ENCODE measurements around the gene NSG1. TPM values are rescaled to one million over a fixed set of nuclear protein-coding genes. Genes with fewer than 3 reads are reported as not detected.

Gene NSG1
- total and polyA plus RNA-seq, 7 donors: 1.4 to 9.6 (median 3.8) TPM

DNA sequence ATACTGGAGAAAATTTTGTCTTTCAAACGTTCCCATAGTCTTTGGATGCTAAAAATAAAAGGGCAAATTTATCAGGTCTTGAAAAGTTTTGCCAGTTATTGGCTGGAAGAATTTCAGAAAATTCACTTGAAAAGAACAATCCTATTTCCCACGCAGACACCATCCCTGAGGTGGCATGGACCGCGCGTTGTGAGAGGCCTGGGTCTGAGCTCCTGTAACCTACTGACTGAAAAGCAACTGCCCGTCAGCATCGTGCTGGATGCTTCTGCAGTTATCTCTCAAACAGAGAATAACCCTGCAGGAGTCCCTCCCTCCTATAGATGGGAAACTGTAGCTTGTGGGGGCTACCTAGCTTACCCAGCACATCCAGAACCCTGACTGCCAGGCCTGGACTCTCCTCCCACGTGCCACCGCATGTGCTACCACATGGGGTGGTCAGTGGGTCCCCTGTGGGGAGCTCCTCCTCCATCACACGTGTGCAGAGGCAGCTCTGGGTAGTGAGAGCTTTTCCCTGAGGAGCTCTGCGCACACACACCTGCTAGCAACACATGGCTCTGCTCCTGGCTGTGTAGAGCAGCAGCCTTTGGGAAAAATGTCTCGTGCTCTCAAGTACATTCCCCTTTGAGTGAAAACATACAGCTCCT lies 36.1 kb downstream of the NSG1 start:
- no peak overlapping the region for H3K27ac ChIP-seq
- peak; percentile 37 for DNase-seq
- no peak overlapping the region for H3K4me3 ChIP-seq
- no peaks in the 10 kb centered on the region for H3K27me3 ChIP-seq
- peaks cover 19 to 72% (median 35%) of the 10 kb centered on the region in 4 donors for H3K36me3 ChIP-seq
- intact Hi-C loops (cut with DNase I): no loop called here
- 89 to 90% methylated on average over 12 of the region's 12 CpGs for WGBS, 2 donors
- H3K4me1 ChIP-seq: no peaks in the 10 kb centered on the region
- no peak for TF ChIP-seq EP300 (IDR thresholded peaks at IDR 0.05)
- no peak for TF ChIP-seq POLR2A (IDR thresholded peaks at IDR 0.05)
- TF ChIP-seq, protein P1, sequence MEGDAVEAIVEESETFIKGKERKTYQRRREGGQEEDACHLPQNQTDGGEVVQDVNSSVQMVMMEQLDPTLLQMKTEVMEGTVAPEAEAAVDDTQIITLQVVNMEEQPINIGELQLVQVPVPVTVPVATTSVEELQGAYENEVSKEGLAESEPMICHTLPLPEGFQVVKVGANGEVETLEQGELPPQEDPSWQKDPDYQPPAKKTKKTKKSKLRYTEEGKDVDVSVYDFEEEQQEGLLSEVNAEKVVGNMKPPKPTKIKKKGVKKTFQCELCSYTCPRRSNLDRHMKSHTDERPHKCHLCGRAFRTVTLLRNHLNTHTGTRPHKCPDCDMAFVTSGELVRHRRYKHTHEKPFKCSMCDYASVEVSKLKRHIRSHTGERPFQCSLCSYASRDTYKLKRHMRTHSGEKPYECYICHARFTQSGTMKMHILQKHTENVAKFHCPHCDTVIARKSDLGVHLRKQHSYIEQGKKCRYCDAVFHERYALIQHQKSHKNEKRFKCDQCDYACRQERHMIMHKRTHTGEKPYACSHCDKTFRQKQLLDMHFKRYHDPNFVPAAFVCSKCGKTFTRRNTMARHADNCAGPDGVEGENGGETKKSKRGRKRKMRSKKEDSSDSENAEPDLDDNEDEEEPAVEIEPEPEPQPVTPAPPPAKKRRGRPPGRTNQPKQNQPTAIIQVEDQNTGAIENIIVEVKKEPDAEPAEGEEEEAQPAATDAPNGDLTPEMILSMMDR (IDR thresholded peaks at IDR 0.05): no peak
- TF ChIP-seq POLR2AphosphoS5 (IDR thresholded peaks at IDR 0.05): no peak
- no peaks in the 10 kb centered on the region for H3K9me3 ChIP-seq

DNA sequence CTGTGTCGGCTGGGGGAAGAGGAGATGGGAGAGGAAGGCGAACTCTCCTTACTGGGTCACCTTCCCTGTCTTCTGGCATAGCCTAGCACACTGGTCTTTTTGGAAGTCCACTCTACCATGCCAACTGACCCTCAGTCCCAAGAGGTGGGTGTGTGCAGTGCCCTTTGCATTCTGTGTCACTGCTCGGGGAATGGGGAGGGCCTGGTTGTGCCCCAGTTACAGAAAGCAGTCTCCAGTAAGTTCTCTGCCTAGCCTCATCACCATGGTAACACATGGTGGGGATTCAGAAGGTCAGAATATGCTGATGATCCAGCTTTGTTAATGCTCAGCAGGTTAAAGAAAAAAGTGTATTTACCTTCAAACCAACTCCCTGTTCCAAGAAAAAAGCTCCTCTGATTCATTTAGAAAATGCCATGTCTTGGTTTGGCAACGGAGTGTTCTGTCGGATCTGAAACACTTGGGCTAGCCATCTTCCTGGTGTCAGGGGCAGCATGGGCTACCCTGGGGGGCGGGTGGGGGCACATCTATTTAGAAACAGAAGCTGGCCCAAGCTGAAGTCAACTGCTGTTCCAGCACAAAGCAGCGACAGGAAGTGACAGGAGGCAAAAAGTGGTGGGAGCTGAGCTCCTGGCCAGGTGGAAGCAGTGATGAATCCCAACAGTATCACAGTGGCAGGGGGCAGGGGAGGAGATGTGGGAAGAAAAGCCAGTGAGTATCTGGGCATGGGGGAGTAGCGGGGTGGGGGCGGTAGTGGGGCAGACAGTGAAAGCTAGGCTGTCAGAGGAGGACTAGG lies 37.0 kb downstream of the NSG1 start:
- no peak for TF ChIP-seq EP300 (IDR thresholded peaks at IDR 0.05)
- TF ChIP-seq, protein P1 (IDR thresholded peaks at IDR 0.05): no peak
- no peak for TF ChIP-seq POLR2A (IDR thresholded peaks at IDR 0.05)
- no peak for TF ChIP-seq POLR2AphosphoS5 (IDR thresholded peaks at IDR 0.05)
- no peaks in the 10 kb centered on the region for H3K4me1 ChIP-seq
- peaks cover 19 to 69% (median 33%) of the 10 kb centered on the region in 4 donors for H3K36me3 ChIP-seq
- no peak overlapping the region for H3K4me3 ChIP-seq
- H3K9me3 ChIP-seq: no peaks in the 10 kb centered on the region
- intact Hi-C loops (cut with DNase I): no loop called here
- 92 to 93% methylated on average over 9 of the region's 9 CpGs for WGBS, 2 donors
- H3K27ac ChIP-seq: no peak overlapping the region
- DNase-seq: peak; percentile 37
- H3K27me3 ChIP-seq: no peaks in the 10 kb centered on the region

DNA sequence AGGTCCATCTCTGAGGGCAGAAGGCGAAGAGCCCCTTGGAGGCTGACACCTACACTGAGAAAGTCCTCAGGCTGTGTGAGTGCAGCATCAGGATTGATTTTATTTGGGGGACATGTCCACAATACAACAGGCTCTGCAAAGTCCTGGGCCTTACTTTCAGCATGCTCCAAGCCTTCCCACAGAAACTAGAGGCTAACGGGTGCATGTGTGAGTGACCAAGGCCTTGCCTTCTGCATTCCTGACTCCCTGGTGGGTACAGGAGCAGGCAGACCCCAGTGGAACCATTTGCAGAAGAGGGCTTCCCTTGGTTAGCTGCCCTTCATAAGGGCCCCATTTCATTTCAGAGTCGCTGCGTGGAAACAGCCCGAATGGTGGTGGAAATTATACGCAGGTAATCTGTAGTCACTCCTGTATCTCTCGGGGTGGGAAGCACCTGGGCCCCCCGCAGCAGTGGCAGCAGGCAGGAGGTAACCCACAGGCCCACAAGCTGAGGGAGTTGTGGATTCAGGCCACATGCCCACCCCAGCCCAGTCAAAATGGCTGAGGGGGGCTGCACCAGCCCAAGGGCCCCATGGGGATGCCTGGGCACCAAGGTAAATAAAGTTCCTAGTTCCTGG lies 37.7 kb downstream of the NSG1 start:
- 91 to 96% methylated on average over 8 of the region's 8 CpGs for WGBS, 2 donors
- no peaks in the 10 kb centered on the region for H3K9me3 ChIP-seq
- intact Hi-C loops (cut with DNase I): no loop called here
- peaks cover 16 to 68% (median 29%) of the 10 kb centered on the region in 4 donors for H3K36me3 ChIP-seq
- no peak overlapping the region for H3K27ac ChIP-seq
- H3K4me1 ChIP-seq: no peaks in the 10 kb centered on the region
- DNase-seq: no peak
- H3K27me3 ChIP-seq: no peaks in the 10 kb centered on the region
- TF ChIP-seq, protein P1 (IDR thresholded peaks at IDR 0.05): no peak
- TF ChIP-seq POLR2AphosphoS5 (IDR thresholded peaks at IDR 0.05) (no peak), POLR2A (IDR thresholded peaks at IDR 0.05) (no peak), EP300 (IDR thresholded peaks at IDR 0.05) (no peak)
- no peak overlapping the region for H3K4me3 ChIP-seq

DNA sequence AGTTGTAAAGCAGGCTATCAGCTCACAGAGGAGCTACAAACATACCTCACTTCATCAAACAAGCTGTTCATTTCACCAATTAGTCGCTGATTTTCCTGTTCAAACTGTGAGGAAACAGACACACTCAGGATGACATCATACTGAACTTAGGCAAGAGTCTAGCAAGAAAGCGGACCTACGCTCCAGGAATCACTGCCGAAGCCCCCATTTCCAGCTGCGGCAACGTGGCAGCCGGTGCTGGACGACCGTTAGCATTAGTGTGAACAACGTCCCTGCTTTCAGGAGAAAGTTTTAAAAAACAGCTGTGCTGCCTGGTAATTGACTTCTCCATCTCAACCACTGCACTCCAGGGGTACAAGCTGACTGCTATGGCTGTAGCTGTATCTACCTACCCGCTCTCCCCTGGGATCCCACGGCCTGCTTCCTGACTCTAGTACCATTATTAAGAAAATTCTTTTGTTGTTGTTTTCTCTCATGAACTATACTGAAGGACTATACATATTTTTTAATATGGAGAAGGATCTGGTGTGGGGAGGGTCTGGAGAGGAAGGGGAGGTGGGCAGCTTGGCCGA lies 38.3 kb downstream of the NSG1 start:
- intact Hi-C loops (cut with DNase I): no loop called here
- WGBS, 2 donors: 87 to 89% methylated on average over 13 of the region's 13 CpGs
- no peak overlapping the region for H3K27ac ChIP-seq
- H3K36me3 ChIP-seq: peaks cover 10 to 62% (median 25%) of the 10 kb centered on the region in 4 donors
- no peaks in the 10 kb centered on the region for H3K27me3 ChIP-seq
- H3K4me3 ChIP-seq: no peak overlapping the region
- no peaks in the 10 kb centered on the region for H3K9me3 ChIP-seq
- no peak for TF ChIP-seq EP300 (IDR thresholded peaks at IDR 0.05)
- TF ChIP-seq, protein P1 (IDR thresholded peaks at IDR 0.05): no peak
- no peak for TF ChIP-seq POLR2A (IDR thresholded peaks at IDR 0.05)
- no peak for TF ChIP-seq POLR2AphosphoS5 (IDR thresholded peaks at IDR 0.05)
- peak; percentile 27 for DNase-seq
- H3K4me1 ChIP-seq: no peaks in the 10 kb centered on the region

All from sigmoid colon (tissue), 7 donors.